ENCODE measurements around the gene TUFM. TPM values are rescaled to one million over a fixed set of nuclear protein-coding genes. Genes with fewer than 3 reads are reported as not detected.

Gene TUFM
- total and polyA plus RNA-seq, 2 of the 8 experiments (the other 6 are each of a cell fraction or from before 2014, with no cell fraction given) = 216 to 249 TPM

DNA sequence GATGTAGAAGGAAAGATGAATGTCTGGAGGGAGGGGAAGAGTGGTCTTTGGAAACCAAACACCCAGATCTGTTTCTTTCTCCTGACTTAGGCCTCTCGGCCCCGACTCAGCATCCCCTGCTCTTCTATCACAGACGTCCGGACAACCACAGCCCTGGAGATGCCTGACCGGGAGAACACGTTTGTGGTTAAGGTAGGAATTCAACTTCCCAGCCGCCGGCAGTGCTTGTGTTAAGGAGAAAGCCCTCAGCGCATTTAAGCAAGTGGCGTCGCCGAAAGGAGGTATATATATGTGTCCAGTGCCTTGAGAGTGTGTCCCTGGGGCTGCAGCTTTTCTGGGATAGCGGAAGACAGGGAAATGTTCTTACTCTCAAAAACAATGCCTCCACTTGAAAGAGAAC lies 21.1 kb upstream of the TUFM start (continued):
- TF ChIP-seq, protein P1, sequence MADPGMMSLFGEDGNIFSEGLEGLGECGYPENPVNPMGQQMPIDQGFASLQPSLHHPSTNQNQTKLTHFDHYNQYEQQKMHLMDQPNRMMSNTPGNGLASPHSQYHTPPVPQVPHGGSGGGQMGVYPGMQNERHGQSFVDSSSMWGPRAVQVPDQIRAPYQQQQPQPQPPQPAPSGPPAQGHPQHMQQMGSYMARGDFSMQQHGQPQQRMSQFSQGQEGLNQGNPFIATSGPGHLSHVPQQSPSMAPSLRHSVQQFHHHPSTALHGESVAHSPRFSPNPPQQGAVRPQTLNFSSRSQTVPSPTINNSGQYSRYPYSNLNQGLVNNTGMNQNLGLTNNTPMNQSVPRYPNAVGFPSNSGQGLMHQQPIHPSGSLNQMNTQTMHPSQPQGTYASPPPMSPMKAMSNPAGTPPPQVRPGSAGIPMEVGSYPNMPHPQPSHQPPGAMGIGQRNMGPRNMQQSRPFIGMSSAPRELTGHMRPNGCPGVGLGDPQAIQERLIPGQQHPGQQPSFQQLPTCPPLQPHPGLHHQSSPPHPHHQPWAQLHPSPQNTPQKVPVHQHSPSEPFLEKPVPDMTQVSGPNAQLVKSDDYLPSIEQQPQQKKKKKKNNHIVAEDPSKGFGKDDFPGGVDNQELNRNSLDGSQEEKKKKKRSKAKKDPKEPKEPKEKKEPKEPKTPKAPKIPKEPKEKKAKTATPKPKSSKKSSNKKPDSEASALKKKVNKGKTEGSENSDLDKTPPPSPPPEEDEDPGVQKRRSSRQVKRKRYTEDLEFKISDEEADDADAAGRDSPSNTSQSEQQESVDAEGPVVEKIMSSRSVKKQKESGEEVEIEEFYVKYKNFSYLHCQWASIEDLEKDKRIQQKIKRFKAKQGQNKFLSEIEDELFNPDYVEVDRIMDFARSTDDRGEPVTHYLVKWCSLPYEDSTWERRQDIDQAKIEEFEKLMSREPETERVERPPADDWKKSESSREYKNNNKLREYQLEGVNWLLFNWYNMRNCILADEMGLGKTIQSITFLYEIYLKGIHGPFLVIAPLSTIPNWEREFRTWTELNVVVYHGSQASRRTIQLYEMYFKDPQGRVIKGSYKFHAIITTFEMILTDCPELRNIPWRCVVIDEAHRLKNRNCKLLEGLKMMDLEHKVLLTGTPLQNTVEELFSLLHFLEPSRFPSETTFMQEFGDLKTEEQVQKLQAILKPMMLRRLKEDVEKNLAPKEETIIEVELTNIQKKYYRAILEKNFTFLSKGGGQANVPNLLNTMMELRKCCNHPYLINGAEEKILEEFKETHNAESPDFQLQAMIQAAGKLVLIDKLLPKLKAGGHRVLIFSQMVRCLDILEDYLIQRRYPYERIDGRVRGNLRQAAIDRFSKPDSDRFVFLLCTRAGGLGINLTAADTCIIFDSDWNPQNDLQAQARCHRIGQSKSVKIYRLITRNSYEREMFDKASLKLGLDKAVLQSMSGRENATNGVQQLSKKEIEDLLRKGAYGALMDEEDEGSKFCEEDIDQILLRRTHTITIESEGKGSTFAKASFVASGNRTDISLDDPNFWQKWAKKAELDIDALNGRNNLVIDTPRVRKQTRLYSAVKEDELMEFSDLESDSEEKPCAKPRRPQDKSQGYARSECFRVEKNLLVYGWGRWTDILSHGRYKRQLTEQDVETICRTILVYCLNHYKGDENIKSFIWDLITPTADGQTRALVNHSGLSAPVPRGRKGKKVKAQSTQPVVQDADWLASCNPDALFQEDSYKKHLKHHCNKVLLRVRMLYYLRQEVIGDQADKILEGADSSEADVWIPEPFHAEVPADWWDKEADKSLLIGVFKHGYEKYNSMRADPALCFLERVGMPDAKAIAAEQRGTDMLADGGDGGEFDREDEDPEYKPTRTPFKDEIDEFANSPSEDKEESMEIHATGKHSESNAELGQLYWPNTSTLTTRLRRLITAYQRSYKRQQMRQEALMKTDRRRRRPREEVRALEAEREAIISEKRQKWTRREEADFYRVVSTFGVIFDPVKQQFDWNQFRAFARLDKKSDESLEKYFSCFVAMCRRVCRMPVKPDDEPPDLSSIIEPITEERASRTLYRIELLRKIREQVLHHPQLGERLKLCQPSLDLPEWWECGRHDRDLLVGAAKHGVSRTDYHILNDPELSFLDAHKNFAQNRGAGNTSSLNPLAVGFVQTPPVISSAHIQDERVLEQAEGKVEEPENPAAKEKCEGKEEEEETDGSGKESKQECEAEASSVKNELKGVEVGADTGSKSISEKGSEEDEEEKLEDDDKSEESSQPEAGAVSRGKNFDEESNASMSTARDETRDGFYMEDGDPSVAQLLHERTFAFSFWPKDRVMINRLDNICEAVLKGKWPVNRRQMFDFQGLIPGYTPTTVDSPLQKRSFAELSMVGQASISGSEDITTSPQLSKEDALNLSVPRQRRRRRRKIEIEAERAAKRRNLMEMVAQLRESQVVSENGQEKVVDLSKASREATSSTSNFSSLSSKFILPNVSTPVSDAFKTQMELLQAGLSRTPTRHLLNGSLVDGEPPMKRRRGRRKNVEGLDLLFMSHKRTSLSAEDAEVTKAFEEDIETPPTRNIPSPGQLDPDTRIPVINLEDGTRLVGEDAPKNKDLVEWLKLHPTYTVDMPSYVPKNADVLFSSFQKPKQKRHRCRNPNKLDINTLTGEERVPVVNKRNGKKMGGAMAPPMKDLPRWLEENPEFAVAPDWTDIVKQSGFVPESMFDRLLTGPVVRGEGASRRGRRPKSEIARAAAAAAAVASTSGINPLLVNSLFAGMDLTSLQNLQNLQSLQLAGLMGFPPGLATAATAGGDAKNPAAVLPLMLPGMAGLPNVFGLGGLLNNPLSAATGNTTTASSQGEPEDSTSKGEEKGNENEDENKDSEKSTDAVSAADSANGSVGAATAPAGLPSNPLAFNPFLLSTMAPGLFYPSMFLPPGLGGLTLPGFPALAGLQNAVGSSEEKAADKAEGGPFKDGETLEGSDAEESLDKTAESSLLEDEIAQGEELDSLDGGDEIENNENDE (IDR thresholded peaks at IDR 0.05; ENCODE audit: insufficient replicate concordance, low read length) = no peak
- no peak for TF ChIP-seq EZH2 (IDR thresholded peaks at IDR 0.05; ENCODE audit: low read depth, low read length, severe bottlenecking)
- no peak for TF ChIP-seq JUND (IDR thresholded peaks at IDR 0.05; ENCODE audit: low read length)
- no peak for TF ChIP-seq CHD1 (IDR thresholded peaks at IDR 0.05; ENCODE audit: low read depth, low read length)
- TF ChIP-seq KDM4A (IDR thresholded peaks at IDR 0.05; ENCODE audit: low read depth, low read length, severe bottlenecking) = no peak
- TF ChIP-seq, protein P2, sequence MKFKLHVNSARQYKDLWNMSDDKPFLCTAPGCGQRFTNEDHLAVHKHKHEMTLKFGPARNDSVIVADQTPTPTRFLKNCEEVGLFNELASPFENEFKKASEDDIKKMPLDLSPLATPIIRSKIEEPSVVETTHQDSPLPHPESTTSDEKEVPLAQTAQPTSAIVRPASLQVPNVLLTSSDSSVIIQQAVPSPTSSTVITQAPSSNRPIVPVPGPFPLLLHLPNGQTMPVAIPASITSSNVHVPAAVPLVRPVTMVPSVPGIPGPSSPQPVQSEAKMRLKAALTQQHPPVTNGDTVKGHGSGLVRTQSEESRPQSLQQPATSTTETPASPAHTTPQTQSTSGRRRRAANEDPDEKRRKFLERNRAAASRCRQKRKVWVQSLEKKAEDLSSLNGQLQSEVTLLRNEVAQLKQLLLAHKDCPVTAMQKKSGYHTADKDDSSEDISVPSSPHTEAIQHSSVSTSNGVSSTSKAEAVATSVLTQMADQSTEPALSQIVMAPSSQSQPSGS (IDR thresholded peaks at IDR 0.05; ENCODE audit: low read length) = no peak
- no peak for TF ChIP-seq HDAC2 (IDR thresholded peaks at IDR 0.05; ENCODE audit: borderline replicate concordance in 1 of 2, low read depth in 2 of 2, low read length in 2 of 2)
- no peak for TF ChIP-seq SP2 (IDR thresholded peaks at IDR 0.05; ENCODE audit: low read length)
- no peak for TF ChIP-seq RFX5 (IDR thresholded peaks at IDR 0.05; ENCODE audit: borderline replicate concordance, low read depth, low read length)
- TF ChIP-seq RXRA (IDR thresholded peaks at IDR 0.05; ENCODE audit: insufficient read depth, low read depth, low read length) = no peak

Data from H1 (cell line).